Measurements from ENCODE around the gene RPL22. TPM values are rescaled to one million over a fixed set of nuclear protein-coding genes. Genes with fewer than 3 reads are reported as not detected.

Gene RPL22
- total RNA-seq, 1 donor from 2014 or later: 153 TPM

DNA sequence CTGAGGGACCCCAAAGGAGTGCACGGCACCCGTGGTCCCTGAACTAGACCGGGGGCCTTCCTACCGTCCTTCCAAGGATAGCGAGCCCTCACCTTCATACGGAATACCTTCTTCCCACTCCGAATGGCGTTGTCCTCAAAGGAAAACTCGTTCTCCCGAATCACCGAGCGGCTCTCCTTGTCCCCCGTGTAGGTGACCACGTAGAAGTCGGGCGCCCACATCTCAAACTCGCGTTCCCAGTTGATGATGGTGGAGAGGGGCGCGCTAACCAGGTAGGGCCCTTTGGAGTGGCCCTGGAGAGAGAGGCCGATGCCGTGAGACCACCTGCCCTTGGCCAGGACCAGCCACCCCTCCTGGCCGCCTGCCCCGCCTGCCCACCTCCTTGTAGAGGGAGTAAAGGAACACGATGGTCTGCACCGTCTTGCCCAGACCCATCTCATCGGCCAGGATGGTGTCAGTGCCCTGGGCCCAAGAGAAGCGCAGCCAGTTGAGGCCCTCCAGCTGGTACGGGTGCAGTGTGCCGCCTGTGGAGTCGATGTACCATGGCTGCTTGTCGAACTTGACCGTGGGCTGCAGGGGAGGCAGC lies 57.3 kb downstream of the RPL22 start:
- no peak for DNase-seq (ENCODE audit: low read depth)
- H3K4me3 ChIP-seq (ENCODE audit: low read depth, low read length): no peak overlapping the region
- TF ChIP-seq, protein P1, sequence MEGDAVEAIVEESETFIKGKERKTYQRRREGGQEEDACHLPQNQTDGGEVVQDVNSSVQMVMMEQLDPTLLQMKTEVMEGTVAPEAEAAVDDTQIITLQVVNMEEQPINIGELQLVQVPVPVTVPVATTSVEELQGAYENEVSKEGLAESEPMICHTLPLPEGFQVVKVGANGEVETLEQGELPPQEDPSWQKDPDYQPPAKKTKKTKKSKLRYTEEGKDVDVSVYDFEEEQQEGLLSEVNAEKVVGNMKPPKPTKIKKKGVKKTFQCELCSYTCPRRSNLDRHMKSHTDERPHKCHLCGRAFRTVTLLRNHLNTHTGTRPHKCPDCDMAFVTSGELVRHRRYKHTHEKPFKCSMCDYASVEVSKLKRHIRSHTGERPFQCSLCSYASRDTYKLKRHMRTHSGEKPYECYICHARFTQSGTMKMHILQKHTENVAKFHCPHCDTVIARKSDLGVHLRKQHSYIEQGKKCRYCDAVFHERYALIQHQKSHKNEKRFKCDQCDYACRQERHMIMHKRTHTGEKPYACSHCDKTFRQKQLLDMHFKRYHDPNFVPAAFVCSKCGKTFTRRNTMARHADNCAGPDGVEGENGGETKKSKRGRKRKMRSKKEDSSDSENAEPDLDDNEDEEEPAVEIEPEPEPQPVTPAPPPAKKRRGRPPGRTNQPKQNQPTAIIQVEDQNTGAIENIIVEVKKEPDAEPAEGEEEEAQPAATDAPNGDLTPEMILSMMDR (IDR thresholded peaks at IDR 0.05; ENCODE audit: insufficient read depth, low read length, severe bottlenecking): no peak
- FAIRE-seq: no peak
- no peaks in the 10 kb centered on the region for H3K27me3 ChIP-seq (ENCODE audit: control insufficient read depth, insufficient read depth, low read length)
- no peaks in the 10 kb centered on the region for H3K36me3 ChIP-seq (ENCODE audit: control insufficient read depth, insufficient read depth, low read length)

DNA sequence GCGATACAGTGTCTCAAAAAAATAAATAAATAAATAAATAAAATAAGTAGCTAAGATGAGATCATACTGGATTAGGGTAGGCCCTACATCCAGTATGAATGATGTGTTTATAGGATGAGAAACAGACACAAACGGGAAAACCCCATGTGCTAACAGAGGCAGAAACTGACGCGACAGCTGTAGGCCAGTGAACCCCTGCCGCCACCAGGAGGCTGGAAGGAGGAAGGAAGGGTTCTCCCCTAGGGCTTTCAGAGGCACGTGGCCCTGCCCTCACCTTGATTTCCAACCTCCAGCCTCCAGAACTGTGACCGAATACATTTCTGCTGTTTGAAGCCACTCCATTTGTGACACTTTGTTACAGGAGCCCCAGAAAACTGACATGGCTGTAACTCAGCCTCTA lies 57.8 kb downstream of the RPL22 start:
- Histone ChIP-seq H3K4me3 (ENCODE audit: low read depth, low read length) (no peak overlapping the region), H3K36me3 (ENCODE audit: control insufficient read depth, insufficient read depth, low read length) (no peaks in the 10 kb centered on the region), H3K27me3 (ENCODE audit: control insufficient read depth, insufficient read depth, low read length) (no peaks in the 10 kb centered on the region)
- DNase-seq (ENCODE audit: low read depth): no peak
- TF ChIP-seq, protein P1 (IDR thresholded peaks at IDR 0.05; ENCODE audit: insufficient read depth, low read length, severe bottlenecking): no peak
- FAIRE-seq: no peak

DNA sequence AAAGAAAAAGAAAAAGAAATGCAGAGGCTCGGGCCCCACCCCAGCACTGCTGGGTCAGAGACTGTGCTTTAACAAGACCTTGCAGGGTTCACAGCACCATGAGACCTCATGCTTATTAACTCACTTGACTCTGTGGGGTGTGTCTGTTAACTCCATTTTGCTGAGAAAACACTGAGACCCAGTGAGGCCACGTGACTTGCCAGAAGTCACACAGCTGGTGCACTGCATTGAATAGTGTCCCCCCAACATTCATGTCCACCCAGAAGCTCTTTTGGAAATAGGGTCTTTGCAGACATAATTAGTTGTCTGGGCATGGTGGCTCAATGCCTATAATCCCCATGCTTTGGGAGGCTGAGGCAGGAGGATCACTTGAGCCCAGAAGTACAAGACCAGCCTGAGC lies 59.0 kb downstream of the RPL22 start:
- no peak for DNase-seq (ENCODE audit: low read depth)
- TF ChIP-seq, protein P1 (IDR thresholded peaks at IDR 0.05; ENCODE audit: insufficient read depth, low read length, severe bottlenecking): no peak
- no peak overlapping the region for H3K4me3 ChIP-seq (ENCODE audit: low read depth, low read length)
- no peak for FAIRE-seq
- H3K27me3 ChIP-seq (ENCODE audit: control insufficient read depth, insufficient read depth, low read length): no peaks in the 10 kb centered on the region
- no peaks in the 10 kb centered on the region for H3K36me3 ChIP-seq (ENCODE audit: control insufficient read depth, insufficient read depth, low read length)

DNA sequence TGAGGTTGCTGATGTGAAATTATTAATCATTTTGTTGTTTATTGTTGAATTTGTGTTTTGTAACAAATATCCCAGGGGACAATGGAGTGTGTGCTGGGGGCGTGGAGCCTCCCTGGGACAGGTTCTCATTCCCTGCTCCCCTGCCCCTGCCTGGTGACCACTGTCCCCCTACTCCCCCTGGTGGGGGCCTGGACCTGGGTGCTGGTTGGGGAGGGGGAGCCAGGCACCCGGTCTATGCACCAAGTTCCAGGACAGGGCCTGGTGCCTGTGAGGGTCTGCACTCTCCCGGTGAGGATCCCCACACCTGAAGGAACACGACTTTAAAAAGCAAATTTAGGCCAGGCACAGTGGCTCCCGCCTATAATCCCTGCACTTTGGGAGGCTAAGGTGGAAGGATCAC lies 61.6 kb downstream of the RPL22 start:
- Histone ChIP-seq H3K27me3 (ENCODE audit: control insufficient read depth, insufficient read depth, low read length) (no peaks in the 10 kb centered on the region), H3K36me3 (ENCODE audit: control insufficient read depth, insufficient read depth, low read length) (no peaks in the 10 kb centered on the region), H3K4me3 (ENCODE audit: low read depth, low read length) (no peak overlapping the region)
- no peak for FAIRE-seq
- no peak for DNase-seq (ENCODE audit: low read depth)
- TF ChIP-seq, protein P1 (IDR thresholded peaks at IDR 0.05; ENCODE audit: insufficient read depth, low read length, severe bottlenecking): no peak

DNA sequence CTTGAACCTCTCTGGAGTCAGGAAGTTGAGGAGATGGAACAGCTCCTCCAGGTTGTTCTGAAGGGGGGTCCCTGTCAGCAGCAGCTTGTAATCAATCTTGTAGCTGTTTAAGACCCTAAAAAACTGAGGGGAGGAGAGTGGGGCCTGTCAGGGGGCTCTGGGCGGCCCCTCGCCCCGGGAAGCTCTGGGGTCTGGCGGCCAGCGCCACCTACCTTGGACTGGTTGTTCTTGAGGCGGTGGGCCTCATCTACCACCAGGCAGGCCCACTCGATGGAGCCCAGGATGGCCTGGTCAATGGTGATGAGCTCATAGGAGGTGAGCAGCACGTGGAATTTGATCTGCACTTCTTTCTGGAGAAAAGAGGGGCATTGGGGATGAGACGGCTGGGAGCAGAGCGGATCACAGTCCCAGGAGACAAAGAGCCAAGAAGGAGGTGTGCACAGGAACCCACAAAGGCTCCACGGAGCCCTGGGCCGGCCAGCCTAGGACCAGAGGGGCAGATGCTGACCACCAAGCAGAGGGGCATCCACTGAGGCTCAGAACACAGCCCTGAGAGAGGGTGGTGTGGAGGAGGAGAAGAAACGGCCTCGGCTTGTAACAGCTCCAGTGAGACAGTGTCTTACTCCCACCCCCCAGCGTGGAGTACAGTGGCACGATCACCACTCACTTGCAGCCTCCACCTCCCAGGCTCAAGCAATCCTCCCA lies 62.7 kb downstream of the RPL22 start:
- no peak for DNase-seq (ENCODE audit: low read depth)
- H3K4me3 ChIP-seq (ENCODE audit: low read depth, low read length): no peak overlapping the region
- TF ChIP-seq, protein P1 (IDR thresholded peaks at IDR 0.05; ENCODE audit: insufficient read depth, low read length, severe bottlenecking): no peak
- no peaks in the 10 kb centered on the region for H3K27me3 ChIP-seq (ENCODE audit: control insufficient read depth, insufficient read depth, low read length)
- H3K36me3 ChIP-seq (ENCODE audit: control insufficient read depth, insufficient read depth, low read length): no peaks in the 10 kb centered on the region
- no peak for FAIRE-seq

Other genes starting within 250 kb of the RPL22 start
- 3.2 and 6.8 TPM in 2 replicates for gene NPHP4, start 207.2 kb downstream of the RPL22 start, total RNA-seq
- 1.3 and 1.8 TPM in 2 replicates for gene KCNAB2, start 153.7 kb downstream of the RPL22 start, total RNA-seq
- 0.13 and 0.26 TPM in 2 replicates for gene CHD5, start 19.3 kb downstream of the RPL22 start, total RNA-seq
- 6.4 and 6.6 TPM in 2 replicates for gene RNF207, start 6.5 kb upstream of the RPL22 start, total RNA-seq
- gene ICMT, start 36.4 kb upstream of the RPL22 start, total RNA-seq: 43.3 and 53.4 TPM in 2 replicates
- gene HES3, start 44.6 kb upstream of the RPL22 start, total RNA-seq: not detected in 2 replicates
- 16.5 and 44.2 TPM in 2 replicates for gene GPR153, start 61.5 kb upstream of the RPL22 start, total RNA-seq
- 88.1 and 89.8 TPM in 2 replicates for gene ACOT7, start 194.2 kb upstream of the RPL22 start, total RNA-seq
- gene HES2, start 220.3 kb upstream of the RPL22 start, total RNA-seq: 98.1 and 116 TPM in 2 replicates
- gene ESPN, start 225.2 kb upstream of the RPL22 start, total RNA-seq: 4.5 and 8.4 TPM in 2 replicates